Aorta (tissue), 5 donors: ENCODE data around the gene JPH2. TPM values are rescaled to one million over a fixed set of nuclear protein-coding genes. Genes with fewer than 3 reads are reported as not detected.

ENCODE experiments used
- ATAC-seq: fragments of 200-7000 bp; cut with Tn5 transposase; one replicate; pipeline ENCODE4 v1.9.1; 2022; ENCODE audit warnings: moderate library complexity; ENCODE audit not compliant: low FRiP score
- DNase-seq, 2 donors: peaks; one replicate each; pipeline ENCODE4 v3.0.0-alpha.2; 2020
- H3K27ac ChIP-seq, 2 donors: one replicate each; pipeline ENCODE4 v1.5.1; 2013; ENCODE audit warnings: low read length in 2 of 2, mild to moderate bottlenecking in 2 of 2, moderate library complexity in 2 of 2, control low read depth in 1 of 2, inconsistent platforms in 1 of 2, low read depth in 1 of 2
- H3K27me3 ChIP-seq, 2 donors: one replicate each; pipeline ENCODE4 v1.6.1; 2013; ENCODE audit warnings: control low read depth in 1 of 2, low read length in 1 of 2, mild to moderate bottlenecking in 1 of 2, moderate library complexity in 1 of 2; ENCODE audit not compliant: insufficient read depth in 2 of 2, control insufficient read depth in 1 of 2
- H3K36me3 ChIP-seq, 2 donors: one replicate each; pipeline ENCODE4 v1.6.1; 2013; ENCODE audit warnings: control low read depth in 1 of 2, low read length in 1 of 2, mild to moderate bottlenecking in 1 of 2; ENCODE audit not compliant: insufficient read depth in 2 of 2, control insufficient read depth in 1 of 2
- H3K4me1 ChIP-seq, 2 donors: one replicate each; pipeline ENCODE4 v1.6.1; 2013; ENCODE audit warnings: low read length in 2 of 2, control low read depth in 1 of 2, mild to moderate bottlenecking in 1 of 2, moderate library complexity in 1 of 2; ENCODE audit not compliant: insufficient read depth in 2 of 2, control insufficient read depth in 1 of 2
- H3K4me3 ChIP-seq, 2 donors: one replicate each; pipeline ENCODE4 v1.5.1; 2013; ENCODE audit warnings: low read length in 2 of 2, control low read depth in 1 of 2, mild to moderate bottlenecking in 1 of 2
- H3K9me3 ChIP-seq: one replicate; pipeline ENCODE4 v1.6.1; 2013; ENCODE audit warnings: mild to moderate bottlenecking, low read length; ENCODE audit not compliant: control insufficient read depth
- WGBS, 2 donors: extraction: QIAGEN DNeasy Blood & Tissue Kit; methylation state at CpG; one replicate each; pipeline ENCODE4 v1.1.7; 2013; 5-methylcytosine and 5-hydroxymethylcytosine counted together
- intact Hi-C, 2 donors: fragments of 100-400 bp; cut with DNase I; formaldehyde crosslinking; loops; one replicate each; pipeline versions ENCODE4 v1.14.2 to v1.15.0; 2022
- polyA plus RNA-seq, 2 donors: library from polyadenylated mRNA; stranded (reverse); fragments of 200-250 nt; gene quantifications; one replicate each; pipeline ENCODE4 v1.2.3, GENCODE V29; 2013
- total RNA-seq, 2 donors: library from RNA; stranded (reverse); fragmentation: NEBNext Ultra II Directional; extraction: Animal tissue kit (Norgen Biotek cat#: 25700); gene quantifications; one replicate each; pipeline ENCODE4 v1.2.1, GENCODE V29; 2021
- donor health status: healthy with polysubstance abuse.
- donor health status: Bipolar disorder and iron deficiency.
- donor health status: DM: no; HTN: no; CAD: no.
- donor health status: DM: no; HTN: no; CAD: no.
- donor health status: DM: yes; HTN: yes; CAD: no.

Gene JPH2
- total and polyA plus RNA-seq, 4 donors = 12.8 to 140 (median 41.4) TPM

GRCh38 chr20:44073675-44074071 lies 113.3 kb downstream of the JPH2 start:
- no peak for ATAC-seq
- no peaks in the 10 kb centered on the region for H3K36me3 ChIP-seq
- H3K27me3 ChIP-seq = no peaks in the 10 kb centered on the region
- no peak overlapping the region for H3K4me3 ChIP-seq
- no peak overlapping the region for H3K27ac ChIP-seq
- WGBS, 2 donors = 82 to 85% methylated on average over 6 of the region's 6 CpGs
- intact Hi-C loops = no loop called here
- H3K9me3 ChIP-seq = no peaks in the 10 kb centered on the region
- peaks cover 0 to 3% of the 10 kb centered on the region in 2 donors for H3K4me1 ChIP-seq
- DNase-seq = no peak

DNA sequence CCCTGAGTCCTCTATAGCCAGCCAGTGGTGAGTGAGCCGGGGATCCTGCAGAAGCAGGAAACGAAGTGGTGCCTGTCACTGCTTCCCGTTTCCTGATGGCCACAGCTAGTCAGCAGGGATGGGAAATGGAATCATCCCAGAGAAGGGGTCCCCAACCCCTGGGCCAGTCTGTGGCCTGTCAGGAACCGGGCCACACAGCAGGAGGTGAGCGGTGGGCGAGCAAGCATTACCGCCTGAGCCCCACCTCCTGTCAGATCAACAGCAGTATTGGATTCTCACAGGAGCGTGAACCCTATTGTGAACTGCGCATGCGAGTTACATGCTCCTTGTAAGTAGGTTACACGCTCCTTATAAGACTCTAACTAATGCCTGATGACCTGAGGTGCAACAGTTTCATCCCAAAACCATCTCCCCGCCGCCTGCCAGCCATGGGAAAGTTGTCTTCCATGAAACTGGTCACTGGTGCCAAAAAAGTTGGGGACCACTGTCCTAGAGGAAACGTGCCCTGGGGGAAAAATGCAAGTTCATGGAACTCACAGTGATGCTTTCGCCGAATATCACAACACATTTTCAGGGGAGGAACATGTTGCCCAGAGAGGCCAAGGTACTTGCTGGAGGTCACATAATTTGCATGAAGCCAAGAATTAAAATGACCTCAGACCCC lies 113.8 kb downstream of the JPH2 start:
- Histone ChIP-seq H3K4me3 (no peak overlapping the region), H3K27ac (no peak overlapping the region), H3K36me3 (no peaks in the 10 kb centered on the region), H3K9me3 (no peaks in the 10 kb centered on the region), H3K27me3 (no peaks in the 10 kb centered on the region), H3K4me1 (peaks cover 0 to 3% of the 10 kb centered on the region in 2 donors)
- ATAC-seq = no peak
- 84 to 90% methylated on average over 16 of the region's 16 CpGs for WGBS, 2 donors
- intact Hi-C loops = no loop called here
- no peak for DNase-seq

GRCh38 chr20:44072384-44072783 lies 114.6 kb downstream of the JPH2 start:
- Histone ChIP-seq H3K27ac (no peak overlapping the region), H3K9me3 (no peaks in the 10 kb centered on the region), H3K4me1 (peaks cover 0 to 3% of the 10 kb centered on the region in 2 donors), H3K36me3 (no peaks in the 10 kb centered on the region), H3K27me3 (no peaks in the 10 kb centered on the region), H3K4me3 (no peak overlapping the region)
- intact Hi-C loops = no loop called here
- WGBS, 2 donors = 70 to 79% methylated on average over 6 of the region's 6 CpGs
- ATAC-seq (no peak), DNase-seq (no peak)

- no peak for DNase-seq
- Histone ChIP-seq H3K4me1 (peaks cover 0 to 3% of the 10 kb centered on the region in 2 donors), H3K27ac (no peak overlapping the region), H3K9me3 (no peaks in the 10 kb centered on the region), H3K27me3 (no peaks in the 10 kb centered on the region), H3K36me3 (no peaks in the 10 kb centered on the region), H3K4me3 (no peak overlapping the region)
- intact Hi-C loops = no loop called here
- 82 to 86% methylated on average over 11 of the region's 11 CpGs for WGBS, 2 donors
- no peak for ATAC-seq
These were observed 115.4 kb downstream of the JPH2 start for GRCh38 chr20:44071526-44072111.

DNA sequence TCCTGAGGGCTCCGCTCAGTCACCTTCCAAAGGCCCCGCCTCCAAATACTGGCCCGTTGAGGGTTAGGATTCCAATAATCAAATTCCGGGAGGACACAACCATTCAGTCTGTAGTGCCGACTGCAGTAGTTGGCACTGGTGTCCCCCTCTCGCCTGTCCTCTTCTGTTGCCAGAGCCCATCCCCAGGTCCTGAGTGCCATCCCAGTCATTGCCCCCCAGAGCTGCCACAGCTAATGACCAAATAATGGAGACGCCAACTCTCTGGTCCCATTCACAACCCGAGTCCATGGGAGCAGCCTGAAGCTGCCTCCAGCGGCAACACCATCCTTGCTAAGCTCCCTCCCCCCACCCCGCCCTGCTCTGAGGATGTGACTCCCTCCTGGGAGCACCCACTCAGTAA lies 115.9 kb downstream of the JPH2 start:
- intact Hi-C loops = no loop called here
- H3K4me1 ChIP-seq = peaks cover 0 to 3% of the 10 kb centered on the region in 2 donors
- H3K9me3 ChIP-seq = no peaks in the 10 kb centered on the region
- H3K27me3 ChIP-seq = no peaks in the 10 kb centered on the region
- DNase-seq = no peak
- H3K4me3 ChIP-seq = no peak overlapping the region
- H3K27ac ChIP-seq = no peak overlapping the region
- no peaks in the 10 kb centered on the region for H3K36me3 ChIP-seq
- 86 to 87% methylated on average over 10 of the region's 10 CpGs for WGBS, 2 donors
- no peak for ATAC-seq

DNA sequence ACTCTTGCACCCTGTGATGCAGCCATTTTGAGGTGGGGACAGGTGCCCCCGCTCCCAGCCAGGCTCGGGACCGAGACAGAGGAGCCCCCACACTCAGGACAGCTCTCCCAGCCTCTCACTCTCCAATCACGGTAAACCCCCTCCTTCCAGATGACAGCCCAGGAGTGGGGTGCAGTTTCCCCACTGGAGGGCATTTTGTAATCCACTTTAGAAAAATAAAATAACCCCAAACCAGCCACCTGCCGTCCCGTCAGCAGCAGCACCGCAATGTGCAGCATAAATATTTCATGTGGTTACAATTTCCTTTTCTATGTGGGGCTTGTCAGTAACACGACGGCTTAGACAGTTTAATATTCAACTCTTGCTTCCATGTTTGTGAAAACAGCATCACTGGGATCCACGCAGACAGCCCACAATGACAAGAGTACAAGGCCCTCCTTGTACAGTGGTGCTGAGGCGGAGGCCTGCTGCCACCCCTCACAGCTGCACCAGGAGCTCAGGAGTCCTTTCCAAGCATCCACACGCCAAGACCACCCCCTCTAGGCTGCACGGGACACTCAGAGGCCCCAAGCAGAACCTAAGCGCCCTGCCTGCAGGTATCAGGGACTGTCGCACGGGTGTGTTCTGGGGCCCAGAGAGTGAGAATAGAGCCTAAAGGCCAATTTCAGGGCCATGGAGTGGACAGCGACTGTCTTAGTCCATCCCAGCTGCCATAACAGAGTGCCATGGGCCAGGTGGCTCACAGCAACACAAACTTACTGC lies 116.7 kb downstream of the JPH2 start:
- no peak overlapping the region for H3K4me3 ChIP-seq
- H3K27ac ChIP-seq = no peak overlapping the region
- intact Hi-C loops = no loop called here
- peaks cover 0 to 3% of the 10 kb centered on the region in 2 donors for H3K4me1 ChIP-seq
- no peaks in the 10 kb centered on the region for H3K36me3 ChIP-seq
- H3K27me3 ChIP-seq = no peaks in the 10 kb centered on the region
- DNase-seq (no peak), ATAC-seq (no peak)
- H3K9me3 ChIP-seq = no peaks in the 10 kb centered on the region
- WGBS, 2 donors = 75 to 82% methylated on average over 17 of the region's 17 CpGs

DNA sequence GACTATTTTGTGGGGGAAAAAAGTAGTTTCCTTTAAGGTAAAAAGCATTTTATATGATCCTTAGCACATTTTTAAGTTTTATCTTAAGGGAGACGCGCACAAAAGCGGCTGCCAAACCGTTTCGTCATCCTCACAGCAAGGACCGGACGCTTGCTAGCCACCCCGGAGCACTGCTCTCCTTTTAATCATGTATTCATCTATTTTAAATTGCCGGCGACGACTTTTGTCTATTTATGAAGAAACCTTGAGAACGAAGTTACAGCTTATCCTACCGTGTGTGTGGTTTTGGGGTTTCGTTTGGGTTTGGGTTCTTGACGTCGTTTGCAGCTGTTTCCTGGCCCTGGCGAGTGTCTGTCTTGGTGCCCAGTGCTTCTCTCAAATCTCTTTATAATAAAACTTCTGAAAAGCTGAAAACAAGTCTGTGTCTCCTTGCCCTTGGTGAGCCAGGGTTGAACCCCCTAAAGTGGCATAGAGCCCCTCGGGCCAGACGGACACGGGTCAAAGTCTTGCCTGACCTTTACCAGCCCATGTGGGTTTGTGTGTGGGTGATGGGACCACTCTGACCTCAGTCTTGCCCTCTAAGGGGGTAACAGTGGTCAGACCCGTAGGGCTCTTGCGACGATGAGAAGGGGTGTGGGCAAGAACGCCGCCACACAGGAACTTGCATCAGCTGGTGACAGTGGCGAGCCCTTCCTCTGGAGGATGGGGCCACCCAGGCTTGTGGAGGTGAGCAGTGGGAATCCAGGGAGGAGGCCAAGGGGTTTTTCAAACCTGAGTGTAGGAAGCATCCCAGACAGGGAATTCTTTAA lies 117.6 kb downstream of the JPH2 start:
- Histone ChIP-seq H3K27me3 (no peaks in the 10 kb centered on the region), H3K4me1 (peaks cover 0 to 3% of the 10 kb centered on the region in 2 donors), H3K27ac (no peak overlapping the region), H3K4me3 (no peak overlapping the region), H3K36me3 (no peaks in the 10 kb centered on the region), H3K9me3 (no peaks in the 10 kb centered on the region)
- 81 to 82% methylated on average over 26 of the region's 26 CpGs for WGBS, 2 donors
- ATAC-seq (no peak), DNase-seq (no peak)
- intact Hi-C loops = loop anchor here in 1 of 2 donors (5.0 kb wide), 1 partner anchor 52 kb away; no protein-coding TSS in a partner anchor

DNA sequence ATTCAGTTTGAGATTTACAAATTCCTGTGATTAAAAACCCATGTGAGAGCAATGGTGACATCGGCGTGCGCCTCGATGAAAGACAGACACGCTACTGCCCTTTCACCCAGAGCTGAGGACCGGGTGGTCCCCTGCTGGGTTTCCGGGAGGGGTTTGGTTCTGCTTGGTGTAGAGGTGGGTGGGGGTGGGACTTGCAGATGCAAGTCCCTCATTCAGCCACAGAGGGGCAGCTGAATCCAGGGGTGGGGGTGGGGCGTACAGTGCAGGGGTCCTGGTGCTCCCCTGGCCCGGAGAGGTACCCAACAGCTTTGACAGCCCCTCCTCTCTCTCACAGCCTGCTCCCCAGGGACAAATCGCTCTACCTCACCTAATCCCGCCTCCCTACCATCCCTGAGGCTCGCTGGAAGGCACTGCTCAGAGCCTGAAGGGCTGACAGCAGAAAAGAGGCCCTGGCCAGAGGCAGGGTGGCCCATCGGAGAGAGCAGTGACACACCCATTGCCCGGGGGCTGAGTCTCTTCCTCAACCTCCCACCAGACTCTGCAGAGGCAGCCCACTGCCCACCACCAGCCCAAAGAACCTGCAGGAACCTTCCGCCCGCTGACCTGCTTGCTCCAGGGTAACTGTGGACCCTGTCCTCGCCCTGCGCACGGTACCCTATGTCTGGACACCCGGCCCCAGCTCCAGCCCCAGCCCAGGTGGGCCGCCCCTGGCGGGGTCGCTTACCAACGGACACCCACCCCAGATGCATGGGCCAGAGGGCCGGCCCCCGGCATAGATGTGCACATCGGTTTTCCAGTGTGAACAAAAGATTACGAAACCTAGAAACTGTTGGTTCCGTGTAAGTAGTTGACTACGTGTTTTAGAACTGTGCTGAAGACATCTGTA lies 118.4 kb downstream of the JPH2 start:
- Histone ChIP-seq H3K4me3 (no peak overlapping the region), H3K27me3 (no peaks in the 10 kb centered on the region), H3K4me1 (no peaks in the 10 kb centered on the region), H3K36me3 (no peaks in the 10 kb centered on the region), H3K27ac (no peak overlapping the region), H3K9me3 (no peaks in the 10 kb centered on the region)
- intact Hi-C loops = loop anchor here in 1 of 2 donors (5.0 kb wide), 1 partner anchor 51 kb away; no protein-coding TSS in a partner anchor
- 86 to 87% methylated on average over 30 of the region's 30 CpGs for WGBS, 2 donors
- DNase-seq (no peak), ATAC-seq (no peak)
